OCI-LY7 (cell line): ENCODE measurements around the gene DHX15.

ENCODE experiments used
- CTCF ChIP-seq: fragments of 200-600 bp; sonication (generic); conservative IDR thresholded peaks from 2 replicates; pipeline ENCODE4 v1.5.1; 2014; ENCODE audit warnings: mild to moderate bottlenecking, antibody characterized with exemption, low read length, moderate library complexity, mixed read lengths
- EZH2phosphoT487 ChIP-seq: fragments of 200-600 bp; sonication (generic); IDR thresholded peaks from 2 replicates; pipeline ENCODE4 v1.6.1; 2018; ENCODE audit warnings: low read depth, borderline replicate concordance, mild to moderate bottlenecking, mixed run types, antibody characterized with exemption, low read length, moderate library complexity, mixed read lengths

GRCh38 chr4:24513718-24514117 is 70.6 kb downstream of the DHX15 start:
- TF ChIP-seq CTCF, result no peak
- no peak for TF ChIP-seq EZH2phosphoT487
